Measurements from ENCODE around the gene ARHGAP15. TPM values are rescaled to one million over a fixed set of nuclear protein-coding genes. Genes with fewer than 3 reads are reported as not detected.

Gene ARHGAP15
- polyA plus RNA-seq, 2 donors = 0.69 to 1.1 TPM

- H3K27me3 ChIP-seq (ENCODE audit: control insufficient read depth in 1 of 2, insufficient read depth in 2 of 2, low read length in 2 of 2) = no peaks in the 10 kb centered on the region
- H3K4me3 ChIP-seq (ENCODE audit: low read depth in 1 of 2, low read length in 2 of 2) = no peak overlapping the region
- H3K27ac ChIP-seq (ENCODE audit: low read depth in 2 of 2, low read length in 1 of 2) = no peak overlapping the region
- H3K36me3 ChIP-seq (ENCODE audit: control insufficient read depth in 2 of 2, insufficient read depth in 2 of 2, low read length in 1 of 2) = no peaks in the 10 kb centered on the region
- no peaks in the 10 kb centered on the region for H3K4me1 ChIP-seq (ENCODE audit: control insufficient read depth in 2 of 2, insufficient read depth in 2 of 2, low read length in 1 of 2)
- H3K9me3 ChIP-seq (ENCODE audit: control insufficient read depth in 2 of 2, insufficient read depth in 1 of 2, low read depth in 1 of 2, low read length in 1 of 2) = no peaks in the 10 kb centered on the region
- 56 to 60% methylated on average over 3 of the region's 3 CpGs for WGBS, 2 donors
These were observed 291.1 kb downstream of the ARHGAP15 start for GRCh38 chr2:143420313-143420712.

GRCh38 chr2:143422681-143423080, 293.5 kb downstream of the ARHGAP15 start:
- H3K36me3 ChIP-seq (ENCODE audit: control insufficient read depth in 2 of 2, insufficient read depth in 2 of 2, low read length in 1 of 2) = no peaks in the 10 kb centered on the region
- no peaks in the 10 kb centered on the region for H3K4me1 ChIP-seq (ENCODE audit: control insufficient read depth in 2 of 2, insufficient read depth in 2 of 2, low read length in 1 of 2)
- WGBS, 2 donors = 85 to 86% methylated on average over 3 of the region's 3 CpGs
- H3K27me3 ChIP-seq (ENCODE audit: control insufficient read depth in 1 of 2, insufficient read depth in 2 of 2, low read length in 2 of 2) = no peaks in the 10 kb centered on the region
- H3K4me3 ChIP-seq (ENCODE audit: low read depth in 1 of 2, low read length in 2 of 2) = no peak overlapping the region
- no peak overlapping the region for H3K27ac ChIP-seq (ENCODE audit: low read depth in 2 of 2, low read length in 1 of 2)
- no peaks in the 10 kb centered on the region for H3K9me3 ChIP-seq (ENCODE audit: control insufficient read depth in 2 of 2, insufficient read depth in 1 of 2, low read depth in 1 of 2, low read length in 1 of 2)

GRCh38 chr2:143425896-143426295, 296.7 kb downstream of the ARHGAP15 start:
- Histone ChIP-seq H3K36me3 (ENCODE audit: control insufficient read depth in 2 of 2, insufficient read depth in 2 of 2, low read length in 1 of 2) (no peaks in the 10 kb centered on the region), H3K27ac (ENCODE audit: low read depth in 2 of 2, low read length in 1 of 2) (no peak overlapping the region), H3K27me3 (ENCODE audit: control insufficient read depth in 1 of 2, insufficient read depth in 2 of 2, low read length in 2 of 2) (no peaks in the 10 kb centered on the region), H3K9me3 (ENCODE audit: control insufficient read depth in 2 of 2, insufficient read depth in 1 of 2, low read depth in 1 of 2, low read length in 1 of 2) (no peaks in the 10 kb centered on the region), H3K4me3 (ENCODE audit: low read depth in 1 of 2, low read length in 2 of 2) (no peak overlapping the region), H3K4me1 (ENCODE audit: control insufficient read depth in 2 of 2, insufficient read depth in 2 of 2, low read length in 1 of 2) (no peaks in the 10 kb centered on the region)
- WGBS, 2 donors = 84 to 91% methylated on average over 1 of the region's 1 CpG

- Histone ChIP-seq H3K27ac (ENCODE audit: low read depth in 2 of 2, low read length in 1 of 2) (no peak overlapping the region), H3K27me3 (ENCODE audit: control insufficient read depth in 1 of 2, insufficient read depth in 2 of 2, low read length in 2 of 2) (no peaks in the 10 kb centered on the region), H3K36me3 (ENCODE audit: control insufficient read depth in 2 of 2, insufficient read depth in 2 of 2, low read length in 1 of 2) (no peaks in the 10 kb centered on the region), H3K9me3 (ENCODE audit: control insufficient read depth in 2 of 2, insufficient read depth in 1 of 2, low read depth in 1 of 2, low read length in 1 of 2) (no peaks in the 10 kb centered on the region), H3K4me3 (ENCODE audit: low read depth in 1 of 2, low read length in 2 of 2) (no peak overlapping the region), H3K4me1 (ENCODE audit: control insufficient read depth in 2 of 2, insufficient read depth in 2 of 2, low read length in 1 of 2) (no peaks in the 10 kb centered on the region)
- WGBS, 2 donors = 93% methylated on average over 4 of the region's 4 CpGs
These were observed 297.1 kb downstream of the ARHGAP15 start for GRCh38 chr2:143426296-143426695.

GRCh38 chr2:143428700-143429099, 299.5 kb downstream of the ARHGAP15 start:
- Histone ChIP-seq H3K9me3 (ENCODE audit: control insufficient read depth in 2 of 2, insufficient read depth in 1 of 2, low read depth in 1 of 2, low read length in 1 of 2) (no peaks in the 10 kb centered on the region), H3K27ac (ENCODE audit: low read depth in 2 of 2, low read length in 1 of 2) (no peak overlapping the region), H3K36me3 (ENCODE audit: control insufficient read depth in 2 of 2, insufficient read depth in 2 of 2, low read length in 1 of 2) (no peaks in the 10 kb centered on the region), H3K27me3 (ENCODE audit: control insufficient read depth in 1 of 2, insufficient read depth in 2 of 2, low read length in 2 of 2) (no peaks in the 10 kb centered on the region), H3K4me1 (ENCODE audit: control insufficient read depth in 2 of 2, insufficient read depth in 2 of 2, low read length in 1 of 2) (no peaks in the 10 kb centered on the region), H3K4me3 (ENCODE audit: low read depth in 1 of 2, low read length in 2 of 2) (no peak overlapping the region)
- 56 to 72% methylated on average over 1 of the region's 1 CpG for WGBS, 2 donors

GRCh38 chr2:143429932-143430679, 300.9 kb downstream of the ARHGAP15 start:
- H3K4me1 ChIP-seq (ENCODE audit: control insufficient read depth in 2 of 2, insufficient read depth in 2 of 2, low read length in 1 of 2) = no peaks in the 10 kb centered on the region
- H3K4me3 ChIP-seq (ENCODE audit: low read depth in 1 of 2, low read length in 2 of 2) = no peak overlapping the region
- no peaks in the 10 kb centered on the region for H3K27me3 ChIP-seq (ENCODE audit: control insufficient read depth in 1 of 2, insufficient read depth in 2 of 2, low read length in 2 of 2)
- H3K9me3 ChIP-seq (ENCODE audit: control insufficient read depth in 2 of 2, insufficient read depth in 1 of 2, low read depth in 1 of 2, low read length in 1 of 2) = no peaks in the 10 kb centered on the region
- no peaks in the 10 kb centered on the region for H3K36me3 ChIP-seq (ENCODE audit: control insufficient read depth in 2 of 2, insufficient read depth in 2 of 2, low read length in 1 of 2)
- 79% methylated on average over 1 of the region's 1 CpG for WGBS, 2 donors
- no peak overlapping the region for H3K27ac ChIP-seq (ENCODE audit: low read depth in 2 of 2, low read length in 1 of 2)

- Histone ChIP-seq H3K4me3 (ENCODE audit: low read depth in 1 of 2, low read length in 2 of 2) (no peak overlapping the region), H3K9me3 (ENCODE audit: control insufficient read depth in 2 of 2, insufficient read depth in 1 of 2, low read depth in 1 of 2, low read length in 1 of 2) (no peaks in the 10 kb centered on the region), H3K27ac (ENCODE audit: low read depth in 2 of 2, low read length in 1 of 2) (no peak overlapping the region), H3K36me3 (ENCODE audit: control insufficient read depth in 2 of 2, insufficient read depth in 2 of 2, low read length in 1 of 2) (no peaks in the 10 kb centered on the region), H3K4me1 (ENCODE audit: control insufficient read depth in 2 of 2, insufficient read depth in 2 of 2, low read length in 1 of 2) (no peaks in the 10 kb centered on the region), H3K27me3 (ENCODE audit: control insufficient read depth in 1 of 2, insufficient read depth in 2 of 2, low read length in 2 of 2) (no peaks in the 10 kb centered on the region)
- WGBS, 2 donors = 70 to 72% methylated on average over 2 of the region's 2 CpGs
These were observed 302.1 kb downstream of the ARHGAP15 start for GRCh38 chr2:143431316-143431715.

GRCh38 chr2:143433251-143433650, 304.0 kb downstream of the ARHGAP15 start:
- Histone ChIP-seq H3K36me3 (ENCODE audit: control insufficient read depth in 2 of 2, insufficient read depth in 2 of 2, low read length in 1 of 2) (no peaks in the 10 kb centered on the region), H3K4me3 (ENCODE audit: low read depth in 1 of 2, low read length in 2 of 2) (no peak overlapping the region), H3K27ac (ENCODE audit: low read depth in 2 of 2, low read length in 1 of 2) (no peak overlapping the region), H3K27me3 (ENCODE audit: control insufficient read depth in 1 of 2, insufficient read depth in 2 of 2, low read length in 2 of 2) (no peaks in the 10 kb centered on the region), H3K4me1 (ENCODE audit: control insufficient read depth in 2 of 2, insufficient read depth in 2 of 2, low read length in 1 of 2) (no peaks in the 10 kb centered on the region), H3K9me3 (ENCODE audit: control insufficient read depth in 2 of 2, insufficient read depth in 1 of 2, low read depth in 1 of 2, low read length in 1 of 2) (no peaks in the 10 kb centered on the region)
- 67 to 69% methylated on average over 3 of the region's 3 CpGs for WGBS, 2 donors

- Histone ChIP-seq H3K27ac (ENCODE audit: low read depth in 2 of 2, low read length in 1 of 2) (no peak overlapping the region), H3K27me3 (ENCODE audit: control insufficient read depth in 1 of 2, insufficient read depth in 2 of 2, low read length in 2 of 2) (no peaks in the 10 kb centered on the region), H3K36me3 (ENCODE audit: control insufficient read depth in 2 of 2, insufficient read depth in 2 of 2, low read length in 1 of 2) (no peaks in the 10 kb centered on the region), H3K4me3 (ENCODE audit: low read depth in 1 of 2, low read length in 2 of 2) (no peak overlapping the region), H3K9me3 (ENCODE audit: control insufficient read depth in 2 of 2, insufficient read depth in 1 of 2, low read depth in 1 of 2, low read length in 1 of 2) (no peaks in the 10 kb centered on the region), H3K4me1 (ENCODE audit: control insufficient read depth in 2 of 2, insufficient read depth in 2 of 2, low read length in 1 of 2) (no peaks in the 10 kb centered on the region)
These were observed 304.6 kb downstream of the ARHGAP15 start for GRCh38 chr2:143433840-143434239.

- Histone ChIP-seq H3K36me3 (ENCODE audit: control insufficient read depth in 2 of 2, insufficient read depth in 2 of 2, low read length in 1 of 2) (no peaks in the 10 kb centered on the region), H3K27ac (ENCODE audit: low read depth in 2 of 2, low read length in 1 of 2) (no peak overlapping the region), H3K4me1 (ENCODE audit: control insufficient read depth in 2 of 2, insufficient read depth in 2 of 2, low read length in 1 of 2) (no peaks in the 10 kb centered on the region), H3K27me3 (ENCODE audit: control insufficient read depth in 1 of 2, insufficient read depth in 2 of 2, low read length in 2 of 2) (no peaks in the 10 kb centered on the region), H3K4me3 (ENCODE audit: low read depth in 1 of 2, low read length in 2 of 2) (no peak overlapping the region), H3K9me3 (ENCODE audit: control insufficient read depth in 2 of 2, insufficient read depth in 1 of 2, low read depth in 1 of 2, low read length in 1 of 2) (no peaks in the 10 kb centered on the region)
- 74 to 75% methylated on average over 3 of the region's 3 CpGs for WGBS, 2 donors
These were observed 305.2 kb downstream of the ARHGAP15 start for GRCh38 chr2:143434445-143434844.
